MM.1S (cell line): ENCODE results near the gene RAC3.

Source experiments
- DNase-seq: peaks from one replicate; pipeline ENCODE4 v3.0.0-alpha.2; 2015
- H2AFZ ChIP-seq: fragments of 300-600 bp; sonication (generic); 2 replicates; pipeline ENCODE4 v1.6.0; 2016; ENCODE audit warnings: antibody characterized with exemption, low read length
- H3F3A ChIP-seq: fragments of 300-600 bp; sonication (generic); 2 replicates; pipeline ENCODE4 v1.6.1; 2016; ENCODE audit warnings: mild to moderate bottlenecking, antibody characterized with exemption, low read length, moderate library complexity, mixed read lengths; ENCODE audit not compliant: insufficient read depth
- H3K27ac ChIP-seq: fragments of 300-600 bp; sonication (generic); 2 replicates; pipeline ENCODE4 v1.5.1; 2016; ENCODE audit warnings: mild to moderate bottlenecking, low read length
- H3K27me3 ChIP-seq: fragments of 300-600 bp; sonication (generic); replicated peaks from 2 replicates; pipeline ENCODE4 v1.6.0; 2016; ENCODE audit warnings: low read length; ENCODE audit not compliant: insufficient read depth
- H3K36me3 ChIP-seq: fragments of 300-600 bp; sonication (generic); replicated peaks from 2 replicates; pipeline ENCODE4 v1.6.1; 2016; ENCODE audit warnings: mild to moderate bottlenecking, low read length, mixed read lengths; ENCODE audit not compliant: insufficient read depth
- H3K4me1 ChIP-seq: fragments of 300-600 bp; sonication (generic); 2 replicates; pipeline ENCODE4 v1.6.1; 2016; ENCODE audit warnings: low read length, mixed read lengths
- H3K4me2 ChIP-seq: fragments of 300-600 bp; sonication (generic); 2 replicates; pipeline ENCODE4 v1.6.0; 2016; ENCODE audit warnings: low read depth, low read length
- H3K4me3 ChIP-seq: fragments of 300-600 bp; sonication (generic); 2 replicates; pipeline ENCODE4 v1.5.1; 2016; ENCODE audit warnings: low read length, mixed read lengths
- H3K79me2 ChIP-seq: fragments of 300-600 bp; sonication (generic); 2 replicates; pipeline ENCODE4 v1.6.1; 2016; ENCODE audit warnings: mixed run types, low read length, mixed read lengths
- H3K9ac ChIP-seq: fragments of 300-600 bp; sonication (generic); 2 replicates; pipeline ENCODE4 v1.6.1; 2016; ENCODE audit warnings: low read length, mixed read lengths
- H3K9me2 ChIP-seq: fragments of 300-600 bp; sonication (generic); replicated peaks from 2 replicates; pipeline ENCODE4 v1.6.1; 2016; ENCODE audit warnings: mild to moderate bottlenecking, low read length, mixed read lengths; ENCODE audit not compliant: insufficient read depth
- H3K9me3 ChIP-seq: fragments of 300-600 bp; sonication (generic); replicated peaks from 2 replicates; pipeline ENCODE4 v1.6.1; 2016; ENCODE audit warnings: mild to moderate bottlenecking, low read length, mixed read lengths; ENCODE audit not compliant: insufficient read depth
- H4K20me1 ChIP-seq: fragments of 300-600 bp; sonication (generic); 2 replicates; pipeline ENCODE4 v1.6.1; 2016; ENCODE audit warnings: mild to moderate bottlenecking, low read length, moderate library complexity, mixed read lengths; ENCODE audit not compliant: insufficient read depth
- EZH2 ChIP-seq: fragments of 300-600 bp; sonication (generic); optimal IDR thresholded peaks from 2 replicates; pipeline ENCODE3; 2017; ENCODE audit warnings: low read depth, mild to moderate bottlenecking, antibody characterized with exemption, low read length, mixed read lengths
- EZH2phosphoT487 ChIP-seq: fragments of 300-600 bp; sonication (generic); IDR thresholded peaks from 2 replicates; pipeline ENCODE4 v1.6.1; 2018; ENCODE audit warnings: antibody characterized with exemption, low read length
- TF ChIP-seq, protein P1 (sequence below): fragments of 300-600 bp; sonication (generic); IDR thresholded peaks from 2 replicates; pipeline ENCODE4 v1.5.1; 2016; ENCODE audit warnings: antibody characterized with exemption, low read length, mixed read lengths

Gene RAC3

DNA sequence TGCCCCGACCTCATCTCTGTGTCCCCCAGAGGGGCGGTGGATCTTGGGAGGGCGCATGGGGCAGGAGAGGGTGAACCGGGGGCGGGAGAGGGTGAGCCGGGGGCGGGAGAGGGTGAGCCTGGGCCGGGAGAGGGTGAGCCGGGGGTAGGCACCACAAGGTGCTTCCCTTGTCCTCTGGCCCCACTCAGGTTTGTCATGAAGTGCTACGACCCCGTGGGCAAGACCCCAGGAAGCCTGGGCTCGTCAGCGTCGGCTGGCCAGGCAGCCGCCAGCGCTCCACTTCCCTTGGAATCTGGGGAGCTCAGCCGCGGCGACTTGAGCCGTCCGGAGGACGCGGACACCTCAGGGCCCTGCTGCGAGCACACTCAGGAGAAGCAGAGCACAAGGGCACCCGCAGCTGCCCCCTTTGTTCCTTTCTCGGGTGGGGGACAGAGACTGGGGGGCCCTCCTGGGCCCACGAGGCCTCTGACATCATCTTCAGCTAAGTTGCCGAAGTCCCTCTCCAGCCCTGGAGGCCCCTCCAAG, 35.2 kb upstream of the RAC3 start:
- Histone ChIP-seq H3K4me2 (no peak overlapping the region), H3F3A (no peaks in the 10 kb centered on the region), H3K9me2 (no peaks in the 10 kb centered on the region), H3K4me3 (no peak overlapping the region), H3K27ac (no peak overlapping the region), H3K4me1 (no peaks in the 10 kb centered on the region), H3K9ac (no peak overlapping the region), H3K36me3 (no peaks in the 10 kb centered on the region), H3K79me2 (no peaks in the 10 kb centered on the region), H2AFZ (no peak overlapping the region), H3K27me3 (no peaks in the 10 kb centered on the region), H3K9me3 (no peaks in the 10 kb centered on the region), H4K20me1 (no peaks in the 10 kb centered on the region)
- TF ChIP-seq EZH2phosphoT487 (no peak), EZH2 (no peak)
- TF ChIP-seq, protein P1, sequence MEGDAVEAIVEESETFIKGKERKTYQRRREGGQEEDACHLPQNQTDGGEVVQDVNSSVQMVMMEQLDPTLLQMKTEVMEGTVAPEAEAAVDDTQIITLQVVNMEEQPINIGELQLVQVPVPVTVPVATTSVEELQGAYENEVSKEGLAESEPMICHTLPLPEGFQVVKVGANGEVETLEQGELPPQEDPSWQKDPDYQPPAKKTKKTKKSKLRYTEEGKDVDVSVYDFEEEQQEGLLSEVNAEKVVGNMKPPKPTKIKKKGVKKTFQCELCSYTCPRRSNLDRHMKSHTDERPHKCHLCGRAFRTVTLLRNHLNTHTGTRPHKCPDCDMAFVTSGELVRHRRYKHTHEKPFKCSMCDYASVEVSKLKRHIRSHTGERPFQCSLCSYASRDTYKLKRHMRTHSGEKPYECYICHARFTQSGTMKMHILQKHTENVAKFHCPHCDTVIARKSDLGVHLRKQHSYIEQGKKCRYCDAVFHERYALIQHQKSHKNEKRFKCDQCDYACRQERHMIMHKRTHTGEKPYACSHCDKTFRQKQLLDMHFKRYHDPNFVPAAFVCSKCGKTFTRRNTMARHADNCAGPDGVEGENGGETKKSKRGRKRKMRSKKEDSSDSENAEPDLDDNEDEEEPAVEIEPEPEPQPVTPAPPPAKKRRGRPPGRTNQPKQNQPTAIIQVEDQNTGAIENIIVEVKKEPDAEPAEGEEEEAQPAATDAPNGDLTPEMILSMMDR: no peak
- no peak for DNase-seq

DNA sequence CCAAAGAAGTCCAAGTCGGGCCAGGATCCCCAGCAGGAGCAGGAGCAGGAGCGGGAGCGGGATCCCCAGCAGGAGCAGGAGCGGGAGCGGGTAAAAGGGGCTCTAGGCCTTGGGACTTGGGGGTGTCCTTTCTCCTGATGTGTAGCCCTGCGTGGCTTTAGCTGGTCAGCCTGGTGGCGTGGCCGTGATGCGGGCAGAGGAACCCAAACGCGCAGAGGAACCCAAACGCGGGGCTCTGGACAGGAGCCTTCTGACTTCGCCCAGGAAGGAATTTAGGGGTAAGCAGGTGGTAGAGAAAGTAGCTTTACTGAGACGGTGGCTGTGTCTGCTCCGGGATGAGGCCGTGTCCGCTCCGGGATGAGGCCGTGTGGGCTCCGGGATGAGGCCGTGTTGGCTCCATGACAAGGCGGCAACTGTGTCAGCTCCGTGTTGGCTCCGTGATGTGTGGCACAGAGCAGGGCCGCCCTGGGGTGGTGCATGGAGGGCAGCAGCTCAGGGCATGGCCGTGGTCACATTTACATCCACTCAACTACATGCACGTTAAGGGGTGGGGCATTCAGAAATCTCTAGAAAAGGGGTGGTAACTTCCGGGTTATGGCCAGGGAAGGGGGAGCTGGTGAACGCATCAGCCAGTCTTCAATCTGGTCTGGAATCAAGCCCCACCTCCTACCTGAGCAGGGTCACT, 34.6 kb upstream of the RAC3 start:
- no peak overlapping the region for H3K4me2 ChIP-seq
- no peaks in the 10 kb centered on the region for H3K79me2 ChIP-seq
- no peaks in the 10 kb centered on the region for H3K36me3 ChIP-seq
- H3K9me3 ChIP-seq: no peaks in the 10 kb centered on the region
- no peak overlapping the region for H3K4me3 ChIP-seq
- H3K27me3 ChIP-seq: no peaks in the 10 kb centered on the region
- H3F3A ChIP-seq: no peaks in the 10 kb centered on the region
- H4K20me1 ChIP-seq: no peaks in the 10 kb centered on the region
- H3K9ac ChIP-seq: no peak overlapping the region
- no peaks in the 10 kb centered on the region for H3K9me2 ChIP-seq
- no peak for DNase-seq
- TF ChIP-seq EZH2 (no peak), EZH2phosphoT487 (no peak)
- TF ChIP-seq, protein P1: no peak
- no peaks in the 10 kb centered on the region for H3K4me1 ChIP-seq
- no peak overlapping the region for H2AFZ ChIP-seq
- no peak overlapping the region for H3K27ac ChIP-seq

DNA sequence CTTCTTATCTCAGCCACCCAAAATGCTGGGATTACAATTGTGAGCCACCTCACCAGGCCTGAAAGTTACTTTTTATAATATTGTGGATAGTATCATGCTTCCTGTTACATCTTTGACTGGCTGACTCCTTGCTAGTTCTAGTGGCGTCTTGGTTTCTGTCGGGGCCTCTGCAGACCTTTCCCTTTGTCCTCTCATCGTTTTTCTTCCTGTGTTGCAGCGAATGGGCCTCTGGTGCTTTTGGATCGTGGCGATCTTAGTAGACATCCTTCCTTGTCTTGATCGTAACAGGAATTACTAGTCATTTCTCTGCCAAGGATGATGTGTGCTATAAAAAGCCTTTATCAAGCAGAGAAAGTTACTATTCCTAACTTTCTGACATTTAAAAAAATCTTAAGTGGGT, 33.3 kb upstream of the RAC3 start:
- Histone ChIP-seq H3K4me3 (no peak overlapping the region), H3K27me3 (no peaks in the 10 kb centered on the region), H3F3A (no peaks in the 10 kb centered on the region), H3K4me1 (no peaks in the 10 kb centered on the region), H4K20me1 (no peaks in the 10 kb centered on the region), H2AFZ (no peak overlapping the region), H3K4me2 (no peak overlapping the region), H3K79me2 (no peaks in the 10 kb centered on the region), H3K9me3 (no peaks in the 10 kb centered on the region), H3K9me2 (no peaks in the 10 kb centered on the region), H3K27ac (no peak overlapping the region), H3K9ac (no peak overlapping the region), H3K36me3 (no peaks in the 10 kb centered on the region)
- no peak for DNase-seq
- TF ChIP-seq EZH2phosphoT487: no peak
- TF ChIP-seq, protein P1: no peak
- TF ChIP-seq EZH2: no peak
